Prostate gland (tissue), 2 donors: ENCODE data around the gene P3H2.
"Not testable (repeated sequence)": the region's sequence is repeated elsewhere in the genome, so short reads cannot be mapped to it uniquely, and the experiment has no call there.

Experiments used
- POLR2A ChIP-seq: fragments of 450-650 bp; IDR thresholded peaks from one replicate; pipeline ENCODE4 v1.6.1; 2016; ENCODE audit warnings: antibody characterized with exemption, mild to moderate bottlenecking
- TF ChIP-seq, protein P1 (sequence below), 4 experiments: fragments of 200-600 bp in 2 of 4; fragments of 450-650 bp in 2 of 4; sonication (generic) in 2 of 4; IDR thresholded peaks; 1 replicate in 3 of 4; 2 replicates in 1 of 4; pipeline ENCODE4 v1.5.1; 2016 to 2019; ENCODE audit warnings: antibody characterized with exemption in 4 of 4, mild to moderate bottlenecking in 2 of 4, moderate library complexity in 2 of 4

DNA sequence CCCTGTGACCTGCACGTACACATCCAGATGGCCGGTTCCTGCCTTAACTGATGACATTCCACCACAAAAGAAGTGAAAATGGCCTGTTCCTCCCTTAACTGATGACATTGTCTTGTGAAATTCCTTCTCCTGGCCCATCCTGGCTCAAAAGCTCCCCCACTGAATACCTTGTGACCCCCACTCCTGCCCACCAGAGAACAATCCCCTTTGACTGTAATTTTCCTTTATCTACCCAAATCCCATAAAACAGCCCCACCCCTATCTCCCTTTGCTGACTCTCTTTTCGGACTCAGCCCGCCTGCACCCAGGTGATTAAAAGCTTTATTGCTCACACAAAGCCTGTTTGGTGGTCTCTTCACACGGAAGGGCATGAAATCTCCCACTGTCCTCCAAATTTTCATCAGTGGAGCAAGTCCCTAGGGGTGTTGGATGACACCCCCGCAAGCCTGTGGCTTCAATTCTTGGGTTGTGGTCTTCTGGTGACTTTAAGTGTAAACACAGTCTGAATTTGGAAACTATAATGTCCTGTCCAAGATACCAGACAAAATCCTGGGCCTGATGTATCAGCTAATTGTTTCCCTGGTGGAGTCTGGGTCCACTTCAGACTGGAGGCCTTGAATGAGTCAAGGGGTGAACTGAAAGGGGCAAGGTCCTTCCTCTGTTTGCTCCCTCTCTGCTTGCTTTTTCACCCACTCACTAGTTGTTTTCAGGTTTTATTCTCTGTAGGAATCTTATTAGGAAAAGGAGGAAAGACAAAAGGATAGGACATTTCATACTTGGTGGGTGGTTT, 29.3 kb upstream of the P3H2 start:
- TF ChIP-seq, protein P1, sequence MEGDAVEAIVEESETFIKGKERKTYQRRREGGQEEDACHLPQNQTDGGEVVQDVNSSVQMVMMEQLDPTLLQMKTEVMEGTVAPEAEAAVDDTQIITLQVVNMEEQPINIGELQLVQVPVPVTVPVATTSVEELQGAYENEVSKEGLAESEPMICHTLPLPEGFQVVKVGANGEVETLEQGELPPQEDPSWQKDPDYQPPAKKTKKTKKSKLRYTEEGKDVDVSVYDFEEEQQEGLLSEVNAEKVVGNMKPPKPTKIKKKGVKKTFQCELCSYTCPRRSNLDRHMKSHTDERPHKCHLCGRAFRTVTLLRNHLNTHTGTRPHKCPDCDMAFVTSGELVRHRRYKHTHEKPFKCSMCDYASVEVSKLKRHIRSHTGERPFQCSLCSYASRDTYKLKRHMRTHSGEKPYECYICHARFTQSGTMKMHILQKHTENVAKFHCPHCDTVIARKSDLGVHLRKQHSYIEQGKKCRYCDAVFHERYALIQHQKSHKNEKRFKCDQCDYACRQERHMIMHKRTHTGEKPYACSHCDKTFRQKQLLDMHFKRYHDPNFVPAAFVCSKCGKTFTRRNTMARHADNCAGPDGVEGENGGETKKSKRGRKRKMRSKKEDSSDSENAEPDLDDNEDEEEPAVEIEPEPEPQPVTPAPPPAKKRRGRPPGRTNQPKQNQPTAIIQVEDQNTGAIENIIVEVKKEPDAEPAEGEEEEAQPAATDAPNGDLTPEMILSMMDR (IDR thresholded peaks at IDR 0.05), result not testable (repeated sequence)
- not testable (repeated sequence) for TF ChIP-seq POLR2A
